Midbrain (tissue), 1 donor: ENCODE data around the gene NMUR1.

Experiments
- DNase-seq: peaks from one replicate; lab custom pipeline; 2025; lab: John Stamatoyannopoulos, UW

NMUR1 gene

DNA sequence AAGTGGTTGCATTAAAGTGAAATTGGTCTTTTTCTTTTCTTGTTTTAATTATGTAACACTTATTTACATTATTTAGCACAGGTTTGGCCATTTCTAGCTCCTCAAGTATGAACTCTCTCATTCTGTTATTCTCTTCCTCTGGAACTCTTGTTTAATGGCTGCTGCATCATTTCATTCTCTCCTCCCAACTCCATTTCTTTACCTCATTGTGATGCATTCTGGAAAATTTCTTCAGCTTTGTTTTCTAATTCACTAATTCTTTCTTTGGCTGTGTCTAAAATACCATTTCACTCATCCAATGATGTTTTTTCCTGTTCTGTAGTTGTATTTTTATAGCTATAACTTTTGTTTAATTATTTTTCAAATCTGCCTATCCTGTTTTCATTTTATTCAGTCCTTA lies 22.5 kb upstream of the NMUR1 start:
- DNase-seq: no peak

DNA sequence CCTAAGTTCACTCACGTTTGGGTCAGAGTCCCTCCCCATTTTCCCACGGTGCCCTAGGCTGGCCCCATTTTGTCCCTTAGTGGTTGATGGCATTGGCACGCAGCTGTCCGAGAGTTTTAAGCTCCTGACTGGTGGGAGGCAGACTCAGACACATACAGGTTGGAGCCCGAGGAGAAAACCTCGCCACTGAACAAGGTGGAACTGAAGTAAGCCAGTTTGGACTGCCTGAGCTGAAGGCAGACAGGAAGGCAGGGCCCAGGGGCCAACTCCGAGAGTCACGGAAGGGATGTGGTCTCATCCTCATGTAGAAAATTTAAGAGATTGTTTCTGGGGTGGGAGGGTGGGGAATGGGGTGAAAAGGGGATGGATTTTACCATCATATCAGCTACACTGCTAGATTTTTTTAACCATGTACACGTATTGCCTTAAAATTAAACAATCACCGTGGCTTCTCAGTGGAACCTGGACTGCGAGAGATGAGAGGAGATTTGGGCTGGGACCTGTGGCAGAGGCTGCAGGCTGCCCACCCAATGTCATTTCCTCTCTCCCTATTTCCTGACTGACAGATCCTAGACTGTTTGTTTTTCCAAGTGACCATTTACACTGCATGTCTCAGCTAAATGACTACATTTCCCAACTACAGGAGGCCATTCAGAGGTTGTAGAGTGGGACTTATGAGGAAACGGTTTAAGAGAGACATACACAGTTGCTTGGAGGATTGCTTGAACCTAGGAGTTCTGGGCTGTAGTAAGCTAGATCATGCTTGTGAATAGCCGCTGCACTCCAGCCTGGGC lies 19.4 kb upstream of the NMUR1 start:
- no peak for DNase-seq

DNA sequence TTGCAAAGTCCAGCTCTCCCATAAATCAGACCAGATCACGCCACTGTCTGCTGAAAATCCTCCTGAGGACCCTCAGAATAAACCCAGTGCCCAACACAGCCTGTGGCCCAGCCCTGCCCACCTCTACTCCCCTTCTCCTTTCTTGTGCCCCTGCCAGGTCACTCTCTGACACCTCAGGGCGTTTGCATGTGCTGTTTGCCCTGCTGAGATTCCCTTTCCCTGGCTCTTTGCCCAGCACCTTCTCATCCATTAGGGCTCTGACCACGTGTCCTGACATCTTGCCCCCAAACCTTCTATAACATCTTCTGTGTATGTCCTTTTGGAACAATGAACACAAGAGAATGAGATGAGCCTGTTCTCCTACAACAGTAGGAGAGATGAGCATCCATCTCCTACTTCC lies 18.5 kb upstream of the NMUR1 start:
- DNase-seq: no peak

DNA sequence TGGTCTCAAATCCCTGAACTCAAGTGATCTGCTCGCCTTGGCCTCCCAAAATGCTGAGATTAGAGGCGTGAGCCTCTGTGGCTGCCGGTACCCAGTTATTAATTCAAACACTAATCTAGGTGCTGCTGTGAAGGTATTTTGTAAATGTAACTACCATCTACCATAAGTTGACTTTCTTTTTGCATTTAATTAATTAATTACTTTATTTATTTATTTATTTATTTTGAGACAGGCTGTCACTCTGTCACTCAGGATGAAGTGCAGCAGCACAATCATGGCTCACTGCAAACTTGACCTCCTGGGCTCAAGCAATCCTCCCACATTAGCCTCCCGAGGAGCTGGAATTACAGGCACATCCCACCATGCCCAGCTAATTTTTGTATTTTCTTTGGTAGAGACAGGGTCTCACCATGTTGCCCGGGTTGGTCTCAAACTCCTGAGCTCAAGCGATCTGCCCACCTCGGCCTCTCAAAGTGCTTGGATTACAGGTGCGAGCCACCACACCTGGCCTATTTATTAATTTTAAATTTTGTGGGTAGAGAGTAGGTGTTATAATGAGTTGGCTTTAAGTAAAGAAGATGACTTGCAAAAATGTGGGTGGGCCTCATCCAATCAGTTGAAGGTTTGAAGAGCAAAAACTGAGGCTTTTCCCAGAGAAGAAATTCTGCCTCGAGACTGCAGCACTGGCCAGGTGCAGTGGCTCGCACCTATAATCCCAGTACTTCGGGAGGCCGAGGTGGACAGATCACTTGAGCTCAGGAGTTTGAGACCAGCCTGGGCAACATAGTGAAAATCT lies 17.3 kb upstream of the NMUR1 start:
- no peak for DNase-seq

DNA sequence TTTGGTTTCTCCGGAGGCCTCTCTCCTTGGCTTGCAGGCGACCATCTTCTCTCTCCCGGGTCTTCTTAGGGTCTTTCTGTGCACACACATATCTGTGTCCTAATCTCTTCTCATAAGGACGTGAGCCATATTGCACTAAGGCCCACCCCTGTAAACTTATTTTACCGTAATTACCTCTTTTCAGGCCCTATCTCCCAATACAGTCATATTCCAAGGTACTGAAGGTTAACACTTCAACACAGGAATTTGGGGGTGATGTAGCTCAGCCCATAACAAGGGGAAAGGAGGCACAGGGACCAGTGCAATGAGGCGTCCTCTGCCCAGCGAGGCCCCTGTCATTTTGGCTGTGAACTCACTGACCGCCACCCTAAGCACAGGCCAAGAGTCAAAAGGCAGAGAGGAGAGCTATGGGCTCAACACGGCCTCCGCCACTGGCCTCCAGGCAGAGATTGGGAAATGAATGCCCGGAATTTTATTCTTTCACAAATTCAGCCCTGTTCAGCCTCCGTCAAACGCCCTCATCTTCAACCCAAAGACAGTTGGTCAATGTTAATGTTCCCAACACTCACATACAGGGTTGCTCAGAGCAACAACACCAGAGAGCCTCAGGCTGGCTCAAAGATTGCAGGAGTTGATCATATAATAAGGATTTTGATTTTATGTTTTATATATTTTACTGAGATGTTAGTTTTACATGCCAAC lies 15.9 kb upstream of the NMUR1 start:
- no peak for DNase-seq

DNA sequence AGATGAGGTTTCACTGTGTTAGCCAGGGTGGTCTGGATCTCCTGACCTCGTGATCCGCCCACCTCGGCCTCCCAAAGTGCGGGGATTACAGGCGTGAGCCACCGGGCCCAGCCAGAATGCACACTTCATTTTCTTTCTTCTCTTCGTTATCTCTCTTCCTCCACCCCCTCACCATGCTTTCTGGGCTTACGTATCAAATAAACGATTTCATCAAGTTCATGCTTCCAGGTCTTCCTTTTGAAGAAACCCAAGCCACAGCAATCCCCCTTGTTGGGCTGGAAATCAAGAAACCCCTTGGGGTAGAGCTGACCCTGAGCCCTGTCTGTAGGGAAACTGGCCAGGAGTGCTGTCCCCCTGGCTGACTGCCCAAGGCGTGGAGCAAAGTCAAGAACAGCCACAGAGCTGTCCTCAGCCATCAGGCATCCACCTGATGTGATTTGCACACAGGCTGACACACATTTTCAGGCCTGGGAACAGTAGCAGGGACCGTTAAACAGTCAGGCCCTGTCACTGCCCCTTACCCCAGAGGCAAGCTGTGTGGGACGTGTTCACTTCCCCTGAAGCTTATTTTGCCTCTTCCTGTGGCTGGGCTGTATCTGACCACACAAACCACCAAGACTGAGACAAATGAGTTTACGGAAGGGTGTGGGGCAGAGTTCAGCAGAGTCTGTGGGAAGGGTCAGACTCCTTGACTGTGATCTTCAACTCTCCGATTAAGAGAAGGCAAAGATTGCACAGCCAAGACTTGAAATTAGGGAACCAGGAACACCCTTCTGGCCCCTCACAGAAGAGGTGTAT lies 15.1 kb upstream of the NMUR1 start:
- peak; percentile 40 for DNase-seq

DNA sequence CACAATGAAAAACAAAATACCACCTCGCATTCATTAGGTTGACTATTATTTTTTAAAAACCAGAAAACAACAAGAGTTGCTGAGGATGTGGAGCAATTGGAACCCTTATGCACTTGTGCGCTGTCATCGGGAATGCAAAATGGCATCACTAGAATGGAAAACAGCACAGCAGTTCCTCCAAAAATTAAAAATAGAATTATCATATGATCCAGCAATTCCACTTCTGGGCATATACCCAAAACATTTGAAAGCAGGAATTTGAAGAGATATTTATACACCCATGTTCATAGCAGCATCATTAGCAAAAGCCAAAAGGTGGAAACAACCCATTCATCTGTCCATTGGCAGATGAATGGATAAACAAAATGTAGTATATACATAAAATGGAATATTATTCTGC lies 11.9 kb upstream of the NMUR1 start:
- no peak for DNase-seq

DNA sequence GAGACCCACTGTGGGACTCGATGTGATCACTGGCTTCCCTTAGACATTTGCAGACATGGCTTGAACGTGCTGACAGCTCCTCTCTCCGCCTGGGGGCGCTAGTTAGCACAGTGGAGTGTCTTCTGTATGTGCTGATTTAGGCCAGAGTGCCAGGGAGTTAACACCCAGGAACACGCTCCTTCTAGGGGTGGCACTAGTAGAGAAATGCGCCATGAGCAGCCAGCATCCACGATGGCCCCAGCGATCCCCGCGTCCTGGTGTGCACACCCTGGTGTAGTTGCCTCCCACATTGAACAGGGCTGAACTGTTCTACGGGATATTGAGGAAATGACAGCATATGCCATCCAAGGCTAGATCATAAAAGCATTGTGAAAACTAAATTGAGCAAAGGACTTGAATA lies 11.4 kb upstream of the NMUR1 start:
- DNase-seq: no peak

DNA sequence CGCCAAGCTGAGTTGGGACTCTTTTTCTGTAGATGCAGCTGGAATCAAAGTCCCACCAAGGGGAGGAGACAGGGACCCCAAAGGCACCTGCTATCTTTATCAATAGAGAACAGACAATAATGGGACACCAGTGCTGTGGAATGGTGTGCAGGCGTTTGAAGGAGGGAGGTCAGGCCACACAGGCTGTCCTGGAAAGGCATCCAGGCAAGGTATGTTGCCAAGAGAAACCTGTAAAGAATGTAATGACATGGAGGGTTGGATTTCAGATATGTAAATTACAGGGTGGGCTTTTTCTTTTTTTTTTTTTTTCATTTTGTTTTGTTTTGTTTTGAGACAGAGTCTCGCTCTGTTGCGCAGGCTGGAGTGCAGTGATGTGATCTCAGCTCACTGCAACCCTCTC lies 9.7 kb upstream of the NMUR1 start:
- no peak for DNase-seq

DNA sequence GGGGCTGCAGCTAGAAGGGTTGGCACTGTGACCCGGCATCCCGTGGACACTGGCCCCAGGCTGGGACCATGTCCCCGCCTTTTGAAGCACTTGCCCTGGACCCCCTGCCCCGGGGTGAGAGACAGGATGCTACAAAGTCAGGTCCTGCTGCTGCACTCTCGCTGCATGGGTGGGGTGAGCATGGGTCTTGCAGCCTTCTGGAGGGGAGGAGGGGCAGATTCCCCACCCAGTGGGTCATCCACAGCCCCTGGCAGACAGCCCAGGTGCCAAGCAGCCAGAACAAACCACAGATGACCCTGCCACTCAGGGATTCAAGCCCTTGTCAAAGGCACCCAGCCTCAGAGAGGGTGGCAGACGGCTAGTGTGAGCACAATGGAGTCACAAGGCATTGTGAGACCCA lies 5.7 kb upstream of the NMUR1 start:
- DNase-seq: no peak

DNA sequence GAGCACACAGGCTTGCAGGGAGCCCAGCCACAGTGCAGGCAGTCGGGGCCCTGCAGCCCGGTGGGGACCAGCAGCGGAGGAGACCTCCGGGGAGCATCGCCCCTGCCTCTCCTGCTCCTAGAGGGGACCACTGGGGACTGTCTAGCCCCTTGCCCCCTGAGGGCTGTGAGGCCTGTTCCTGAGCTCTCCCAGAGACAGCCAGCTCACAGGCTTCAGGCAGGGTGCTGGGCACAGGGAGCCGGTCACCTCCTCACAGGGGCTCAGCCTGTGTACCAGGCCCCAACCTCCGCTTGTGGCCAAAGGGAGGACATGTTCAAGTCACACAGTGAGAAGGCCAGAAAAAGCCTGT lies 3.5 kb upstream of the NMUR1 start:
- no peak for DNase-seq

DNA sequence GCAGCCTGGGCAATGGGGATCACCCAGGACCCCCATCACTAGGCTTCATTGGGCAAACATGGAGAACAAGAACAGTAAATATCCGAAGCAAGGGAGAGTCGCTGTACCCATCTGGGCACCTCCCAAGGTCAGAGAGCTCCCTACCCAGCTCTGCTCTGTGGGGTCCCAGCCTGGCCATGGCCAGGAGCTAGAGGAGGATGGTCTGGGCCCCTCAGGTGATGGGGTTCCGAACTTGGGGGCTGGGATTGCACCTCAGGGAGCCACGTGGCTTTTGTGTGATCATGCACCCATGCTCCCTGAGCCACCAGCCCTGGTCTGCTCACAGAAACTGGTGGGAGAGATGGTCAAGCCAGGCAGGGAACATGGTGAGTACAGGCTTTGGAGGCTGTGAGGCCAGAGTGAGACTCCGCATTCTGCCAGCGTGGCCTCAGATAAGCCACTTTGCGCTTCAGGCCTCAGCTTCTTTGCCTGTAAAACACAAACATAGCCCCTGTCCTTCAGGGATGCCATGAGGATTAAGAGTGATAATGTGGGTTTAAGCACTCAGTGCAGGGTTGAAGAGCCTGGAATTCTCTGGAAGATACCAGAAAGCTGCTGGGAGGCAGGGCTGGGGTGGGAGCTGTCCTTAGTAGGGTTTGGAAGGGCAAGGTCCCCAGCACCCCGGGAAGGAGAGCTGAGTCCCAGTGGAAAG lies 3.0 kb upstream of the NMUR1 start:
- no peak for DNase-seq

DNA sequence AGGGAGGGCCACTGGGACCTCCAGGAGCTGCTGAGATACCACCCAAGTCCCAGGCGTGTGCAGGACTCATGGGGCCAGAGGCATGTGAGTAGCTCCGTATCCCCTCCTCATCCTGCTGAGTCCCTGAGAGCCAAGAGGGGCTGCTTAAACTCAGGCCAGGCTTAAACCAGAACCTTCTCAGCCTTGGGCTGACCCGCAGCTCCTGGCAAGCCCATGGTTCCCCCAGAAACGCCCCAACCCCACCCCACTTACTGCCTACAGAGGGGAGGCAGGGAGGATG lies 2.5 kb upstream of the NMUR1 start:
- DNase-seq: no peak

DNA sequence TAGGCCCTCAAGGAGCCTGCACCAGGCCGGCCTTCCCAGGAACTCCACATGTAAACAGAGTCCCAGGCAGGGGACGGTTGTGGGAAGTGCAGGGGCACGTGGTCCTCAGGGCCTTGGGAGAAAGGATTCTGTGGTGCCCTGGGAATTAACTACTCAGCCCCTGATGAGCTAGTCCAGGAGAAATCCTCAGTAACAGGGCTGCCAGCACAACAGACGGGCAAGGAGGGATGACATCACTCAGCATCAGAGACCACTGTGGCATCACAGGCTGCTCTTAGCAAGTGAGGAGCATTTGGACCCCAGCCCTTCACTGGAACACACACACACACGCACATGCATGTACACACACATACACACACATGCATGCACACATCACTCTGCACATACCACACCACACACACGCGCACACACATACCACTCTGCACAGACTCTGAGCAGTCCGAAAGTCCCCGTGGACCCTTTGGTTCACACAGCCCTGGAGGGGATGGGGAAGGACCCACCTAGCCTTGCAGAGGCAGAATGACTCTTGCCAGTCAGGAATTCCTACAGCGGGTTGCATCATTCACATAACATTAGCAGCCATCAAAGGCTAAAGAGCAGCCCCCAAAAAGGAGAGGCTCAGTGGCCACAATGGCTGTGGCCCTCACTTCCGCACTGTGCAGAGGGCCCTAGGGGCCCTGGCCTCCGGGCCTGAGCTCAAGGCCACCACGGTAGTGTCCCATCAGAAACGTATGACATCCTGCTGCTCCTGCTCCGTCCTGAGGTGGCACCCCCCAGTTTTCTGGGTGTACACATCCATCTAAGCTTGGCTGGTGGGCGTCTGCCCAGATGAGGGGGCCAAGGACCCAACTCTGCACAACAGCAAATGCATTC lies 1.9 kb upstream of the NMUR1 start:
- no peak for DNase-seq

DNA sequence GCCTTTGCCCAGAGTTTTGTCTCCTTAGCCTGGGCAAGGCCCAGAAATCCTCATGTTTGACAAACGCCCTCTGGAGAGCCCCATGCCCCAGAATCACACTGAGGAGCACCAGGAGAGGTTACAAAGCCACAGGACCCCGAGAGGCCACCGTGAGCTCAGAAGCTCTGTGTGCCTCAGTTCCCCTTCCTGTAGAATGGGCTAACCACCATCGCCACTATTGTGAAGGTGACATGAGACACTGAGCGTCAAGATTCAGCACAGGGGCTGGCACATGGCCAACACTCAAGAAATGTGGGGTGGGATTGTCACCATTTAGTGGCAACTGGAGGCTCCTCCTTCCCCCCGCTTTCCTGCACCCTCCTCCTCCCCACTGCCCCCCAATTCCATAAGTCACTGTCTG lies 1.2 kb upstream of the NMUR1 start:
- DNase-seq: no peak

DNA sequence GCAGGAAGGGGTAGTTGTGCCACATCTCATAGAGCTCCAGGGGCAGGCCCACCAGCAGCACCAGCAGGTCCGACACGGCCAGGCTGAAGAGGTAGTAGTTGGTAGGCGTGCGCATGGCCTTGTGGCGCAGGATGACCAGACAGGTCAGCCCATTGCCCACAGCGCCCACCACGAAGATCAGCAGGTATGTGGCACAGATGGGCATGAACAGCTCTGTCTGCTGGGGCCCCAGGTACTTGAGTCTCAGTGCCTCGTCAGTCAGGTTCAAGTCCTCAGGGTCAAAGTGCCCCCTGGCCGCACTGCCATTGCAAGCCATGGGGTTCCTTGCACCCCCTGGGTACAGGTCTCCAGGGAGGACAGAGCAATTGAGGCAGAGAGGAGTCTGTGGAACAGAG lies 1.6 kb downstream of the NMUR1 start:
- no peak for DNase-seq

DNA sequence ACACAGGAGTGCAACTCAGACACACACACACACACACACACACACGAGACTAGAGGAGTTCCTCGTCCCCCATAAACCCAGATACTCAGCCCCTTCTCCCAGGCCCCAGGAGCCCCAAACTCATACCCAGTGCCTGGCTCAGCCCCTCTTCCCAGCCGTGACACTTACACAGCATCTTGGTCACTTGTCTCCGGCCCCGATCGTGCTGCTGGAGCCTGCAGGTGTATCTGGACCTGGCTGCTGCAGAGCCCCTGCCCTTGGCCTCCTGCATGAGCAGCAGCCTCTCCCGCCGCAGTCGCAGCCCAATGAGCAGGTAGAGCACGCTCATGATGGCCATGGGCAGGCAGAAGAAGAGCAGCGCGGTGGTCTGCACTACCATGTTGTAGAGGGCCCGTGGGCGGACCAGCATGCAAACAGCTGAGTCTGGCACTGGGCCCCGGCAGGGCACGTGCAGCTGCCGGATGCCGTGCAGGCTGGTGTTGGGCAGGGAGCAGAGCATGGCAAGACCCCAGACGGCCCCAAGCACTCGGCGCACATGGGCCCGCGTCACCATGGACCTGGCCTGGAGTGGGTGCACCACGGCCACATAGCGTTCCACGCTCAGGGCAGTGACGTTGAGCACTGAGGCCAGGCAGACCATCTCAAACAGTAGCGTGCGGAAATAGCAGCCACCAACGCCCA lies 2.1 kb downstream of the NMUR1 start:
- DNase-seq: no peak

DNA sequence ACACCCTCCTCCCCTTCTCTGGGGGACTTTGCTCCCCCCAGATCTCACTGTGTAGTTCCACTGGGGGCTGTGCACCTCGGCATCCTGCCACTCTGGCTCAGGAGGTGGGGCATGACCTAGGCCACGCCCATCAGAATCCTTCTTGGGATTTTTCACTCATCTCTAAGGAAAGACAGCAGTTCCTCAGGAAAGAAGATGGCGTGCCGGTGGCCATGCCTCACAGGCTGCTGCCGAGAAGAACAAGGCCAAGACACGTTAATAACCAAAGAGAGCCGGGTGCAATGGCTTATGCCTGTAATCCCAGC lies 3.2 kb downstream of the NMUR1 start:
- no peak for DNase-seq

DNA sequence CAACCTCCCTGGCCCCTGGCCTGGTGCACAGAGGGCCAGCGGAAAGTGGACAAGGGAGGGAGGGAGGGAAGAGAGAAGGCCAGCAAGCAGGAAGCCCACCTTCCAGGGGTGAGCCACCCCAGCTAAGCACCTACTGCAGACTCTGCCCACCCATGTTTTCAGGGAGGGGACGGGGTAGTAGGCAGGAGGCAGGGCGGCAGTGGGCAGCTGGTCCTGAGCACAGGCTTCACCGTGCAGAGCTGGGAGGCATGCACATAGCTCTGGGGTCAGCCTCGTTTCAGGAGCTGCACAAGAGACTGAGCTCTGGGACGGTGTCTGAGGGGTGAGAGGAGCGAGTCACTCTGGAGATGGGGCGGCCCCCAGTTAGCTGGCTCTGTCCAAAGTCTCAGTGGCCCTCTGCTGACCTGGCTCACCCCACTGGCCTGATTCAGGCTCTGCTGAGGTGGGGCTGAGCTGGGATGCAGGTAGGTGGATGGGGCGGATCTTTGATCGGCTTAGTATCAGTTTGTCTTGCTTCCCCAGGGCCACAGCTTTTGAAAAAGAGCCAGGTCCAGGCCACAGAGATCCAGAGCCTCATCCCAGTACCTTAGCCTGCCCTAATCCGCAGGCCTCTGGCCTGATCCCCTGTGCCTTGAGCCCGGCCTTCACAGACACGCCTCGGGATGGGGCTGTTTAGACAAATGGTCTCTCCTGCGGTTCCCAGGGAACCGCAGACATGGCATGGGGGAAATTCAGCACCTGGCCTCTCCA lies 3.7 kb downstream of the NMUR1 start:
- DNase-seq: no peak
